Urinary bladder (tissue), 4 donors: ENCODE data around the gene IGF2BP2. TPM values are rescaled to one million over a fixed set of nuclear protein-coding genes. Genes with fewer than 3 reads are reported as not detected.
"Not testable (repeated sequence)": the region's sequence is repeated elsewhere in the genome, so short reads cannot be mapped to it uniquely, and the experiment has no call there.

Source experiments
- DNase-seq: peaks from one replicate; pipeline ENCODE4 v3.0.0-alpha.2; 2015; ENCODE audit errors: extremely low spot score
- H3K27ac ChIP-seq: one replicate; pipeline ENCODE4 v1.5.1; 2013; ENCODE audit warnings: low read depth, mild to moderate bottlenecking, moderate library complexity
- H3K36me3 ChIP-seq: one replicate; pipeline ENCODE4 v1.6.1; 2013; ENCODE audit warnings: mild to moderate bottlenecking, moderate library complexity; ENCODE audit not compliant: insufficient read depth
- H3K4me1 ChIP-seq: one replicate; pipeline ENCODE4 v1.6.1; 2013; ENCODE audit warnings: mild to moderate bottlenecking, moderate library complexity; ENCODE audit not compliant: insufficient read depth
- H3K4me3 ChIP-seq: one replicate; pipeline ENCODE4 v1.5.1; 2013; ENCODE audit warnings: low read depth, low read length
- WGBS: extraction: QIAGEN DNeasy Blood & Tissue Kit; methylation state at CpG from one replicate; pipeline ENCODE4 v1.1.7; 2013; 5-methylcytosine and 5-hydroxymethylcytosine counted together
- polyA plus RNA-seq: library from polyadenylated mRNA; stranded (reverse); fragments of 200-250 nt; gene quantifications from one replicate; pipeline ENCODE4 v1.2.3, GENCODE V29; 2013
- total RNA-seq: library from RNA; depleted of rRNA; stranded (reverse); fragments of >200 nt; gene quantifications from one replicate; pipeline ENCODE4 v1.2.3, GENCODE V29; 2014
- donor health status: healthy with polysubstance abuse.
- donor health status: healthy.

Gene IGF2BP2
- total and polyA plus RNA-seq, 2 donors = 6.8 to 42.7 TPM

DNA sequence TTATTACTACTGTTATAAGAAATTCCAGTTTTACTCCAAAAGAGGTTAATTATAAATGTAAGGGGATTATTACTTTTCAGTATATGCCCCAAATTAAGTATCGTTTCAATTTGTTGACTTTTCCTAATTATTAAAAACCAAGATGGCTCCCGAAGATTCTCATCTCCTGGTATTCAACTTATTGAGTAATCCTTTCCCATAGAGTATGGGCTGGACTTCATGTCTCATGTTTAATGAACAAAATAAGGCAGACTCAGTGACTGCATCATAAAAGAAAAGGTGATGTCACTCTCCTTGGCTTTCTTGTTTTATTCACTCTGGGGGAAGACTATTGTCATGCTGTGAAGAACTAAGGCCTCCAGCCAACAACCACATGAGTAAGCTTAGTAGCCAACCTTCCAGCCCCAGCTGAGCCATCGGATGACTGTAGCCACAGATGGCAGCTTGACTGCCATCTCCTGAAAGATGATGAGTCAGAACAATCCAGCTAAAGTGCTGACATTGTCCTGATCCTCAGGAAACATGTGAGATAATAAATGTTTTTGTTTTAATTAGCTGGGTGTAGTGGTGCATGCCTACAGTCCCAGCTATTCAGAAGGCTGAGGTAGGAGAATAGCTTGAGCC lies 17.3 kb downstream of the IGF2BP2 start:
- Histone ChIP-seq H3K4me1 (no peaks in the 10 kb centered on the region), H3K27ac (no peak overlapping the region), H3K36me3 (no peaks in the 10 kb centered on the region), H3K4me3 (no peak overlapping the region)
- no peak for DNase-seq
- WGBS = 93% methylated on average over 3 of the region's 3 CpGs

DNA sequence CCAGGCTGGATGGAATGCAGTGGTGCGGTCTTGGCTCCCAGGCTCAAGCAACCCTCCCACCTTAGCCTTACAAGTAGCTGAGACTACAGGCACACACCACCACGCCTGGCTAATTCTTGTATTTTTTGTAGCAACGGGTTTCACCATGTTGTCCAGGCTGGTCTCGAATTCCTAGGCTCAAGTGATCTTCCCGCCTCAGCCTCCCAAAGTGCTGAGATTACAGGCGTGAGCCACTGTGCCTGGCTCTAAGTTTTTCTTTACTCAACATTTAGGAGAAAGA lies 26.1 kb downstream of the IGF2BP2 start:
- not testable (repeated sequence) for H3K27ac ChIP-seq, H3K36me3 ChIP-seq, H3K4me1 ChIP-seq, DNase-seq, H3K4me3 ChIP-seq
- WGBS = 91% methylated on average over 6 of the region's 6 CpGs

DNA sequence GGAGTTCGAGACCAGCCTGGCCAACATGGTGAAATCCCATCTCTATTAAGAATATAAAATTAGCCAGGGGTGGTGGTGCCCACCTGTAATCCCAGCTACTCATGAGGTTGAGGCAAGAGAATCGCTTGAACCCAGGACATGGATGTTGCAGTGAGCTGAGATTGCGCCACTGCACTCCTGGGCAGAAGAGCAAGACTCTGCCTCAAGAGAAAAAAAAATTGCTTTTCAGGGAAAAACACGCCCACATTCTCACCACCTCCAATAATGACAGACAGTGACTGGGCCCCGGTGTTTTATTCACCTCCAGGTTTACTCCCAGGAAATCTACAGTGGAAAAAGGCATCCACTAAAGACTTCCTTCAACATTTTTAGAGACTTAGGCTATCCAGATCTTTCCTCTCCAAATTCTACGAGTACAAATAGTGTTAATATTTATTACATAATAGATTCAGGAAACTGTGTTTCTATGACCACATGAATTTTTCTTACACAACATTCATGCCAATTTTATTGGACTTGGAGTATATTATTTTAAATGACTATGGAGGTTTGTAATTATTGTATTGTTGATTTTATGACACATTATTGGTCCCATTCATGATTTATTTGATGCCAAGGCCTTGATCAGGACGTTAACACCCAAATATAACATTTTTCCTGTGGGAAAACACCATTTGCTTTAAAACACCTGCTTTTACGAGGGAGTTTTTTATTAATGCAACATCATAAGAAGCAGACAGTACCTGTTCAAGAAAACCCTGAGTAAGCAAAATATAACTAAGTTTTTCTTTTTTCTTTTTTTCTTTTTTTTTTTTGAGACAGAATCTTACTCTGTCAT lies 26.6 kb downstream of the IGF2BP2 start:
- no peak for DNase-seq
- H3K4me1 ChIP-seq = no peaks in the 10 kb centered on the region
- H3K27ac ChIP-seq = no peak overlapping the region

GRCh38 chr3:185797108-185797881 lies 27.5 kb downstream of the IGF2BP2 start:
- Histone ChIP-seq H3K4me3 (no peak overlapping the region), H3K27ac (no peak overlapping the region), H3K4me1 (no peaks in the 10 kb centered on the region), H3K36me3 (no peaks in the 10 kb centered on the region)
- 72% methylated on average over 8 of the region's 8 CpGs for WGBS
- no peak for DNase-seq

More for the DNA sequence above, 26.6 kb downstream of the IGF2BP2 start:
- H3K4me3 ChIP-seq = no peak overlapping the region
- no peaks in the 10 kb centered on the region for H3K36me3 ChIP-seq
- WGBS = 85% methylated on average over 8 of the region's 8 CpGs

- 57% methylated on average over 7 of the region's 7 CpGs for WGBS
- H3K4me3 ChIP-seq = no peak overlapping the region
Observed at GRCh38 chr3:185796431-185797107, 28.3 kb downstream of the IGF2BP2 start.

GRCh38 chr3:185793381-185793780 lies 31.5 kb downstream of the IGF2BP2 start:
- 95% methylated on average over 4 of the region's 4 CpGs for WGBS
- Histone ChIP-seq H3K4me1 (no peaks in the 10 kb centered on the region), H3K4me3 (no peak overlapping the region), H3K27ac (no peak overlapping the region), H3K36me3 (no peaks in the 10 kb centered on the region)
- no peak for DNase-seq

More at GRCh38 chr3:185796431-185797107, 28.3 kb downstream of the IGF2BP2 start:
- peak; percentile 48 for DNase-seq
- no peaks in the 10 kb centered on the region for H3K36me3 ChIP-seq
- no peaks in the 10 kb centered on the region for H3K4me1 ChIP-seq
- no peak overlapping the region for H3K27ac ChIP-seq

GRCh38 chr3:185792955-185793354 lies 31.9 kb downstream of the IGF2BP2 start:
- H3K4me3 ChIP-seq = no peak overlapping the region

GRCh38 chr3:185789891-185790830 lies 34.7 kb downstream of the IGF2BP2 start:
- Histone ChIP-seq H3K27ac (no peak overlapping the region), H3K4me1 (no peaks in the 10 kb centered on the region), H3K36me3 (no peaks in the 10 kb centered on the region), H3K4me3 (no peak overlapping the region)
- no peak for DNase-seq
- WGBS = 72% methylated on average over 5 of the region's 5 CpGs

More at GRCh38 chr3:185792955-185793354, 31.9 kb downstream of the IGF2BP2 start:
- WGBS = 95% methylated on average over 3 of the region's 3 CpGs
- Histone ChIP-seq H3K4me1 (no peaks in the 10 kb centered on the region), H3K27ac (no peak overlapping the region), H3K36me3 (no peaks in the 10 kb centered on the region)
- no peak for DNase-seq

DNA sequence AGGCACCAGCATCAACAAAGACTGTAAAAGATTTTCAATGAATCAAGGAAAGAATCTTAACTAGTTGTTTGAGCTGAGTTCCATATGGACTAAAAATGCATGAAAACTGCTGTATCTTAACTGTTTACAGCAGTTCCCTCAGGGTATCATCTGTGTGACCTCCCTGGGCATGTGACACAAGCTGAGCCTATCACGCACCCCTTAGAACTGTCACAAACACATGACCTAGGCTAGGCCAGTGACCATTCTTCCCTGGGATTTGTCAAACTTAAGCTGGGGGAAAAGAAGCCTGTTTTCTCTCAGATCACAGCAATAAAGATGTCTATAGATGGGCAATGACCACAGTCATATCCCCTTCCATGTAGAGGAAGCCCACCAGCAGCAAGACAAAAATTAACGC lies 35.7 kb downstream of the IGF2BP2 start:
- 92% methylated on average over 2 of the region's 2 CpGs for WGBS
- Histone ChIP-seq H3K4me1 (no peaks in the 10 kb centered on the region), H3K27ac (no peak overlapping the region)

GRCh38 chr3:185788292-185788691 lies 36.5 kb downstream of the IGF2BP2 start:
- DNase-seq = no peak
- Histone ChIP-seq H3K27ac (no peak overlapping the region), H3K4me3 (no peak overlapping the region), H3K36me3 (no peaks in the 10 kb centered on the region), H3K4me1 (no peaks in the 10 kb centered on the region)
- 98% methylated on average over 2 of the region's 2 CpGs for WGBS

More for the DNA sequence above, 35.7 kb downstream of the IGF2BP2 start:
- DNase-seq = no peak
- no peak overlapping the region for H3K4me3 ChIP-seq
- no peaks in the 10 kb centered on the region for H3K36me3 ChIP-seq

DNA sequence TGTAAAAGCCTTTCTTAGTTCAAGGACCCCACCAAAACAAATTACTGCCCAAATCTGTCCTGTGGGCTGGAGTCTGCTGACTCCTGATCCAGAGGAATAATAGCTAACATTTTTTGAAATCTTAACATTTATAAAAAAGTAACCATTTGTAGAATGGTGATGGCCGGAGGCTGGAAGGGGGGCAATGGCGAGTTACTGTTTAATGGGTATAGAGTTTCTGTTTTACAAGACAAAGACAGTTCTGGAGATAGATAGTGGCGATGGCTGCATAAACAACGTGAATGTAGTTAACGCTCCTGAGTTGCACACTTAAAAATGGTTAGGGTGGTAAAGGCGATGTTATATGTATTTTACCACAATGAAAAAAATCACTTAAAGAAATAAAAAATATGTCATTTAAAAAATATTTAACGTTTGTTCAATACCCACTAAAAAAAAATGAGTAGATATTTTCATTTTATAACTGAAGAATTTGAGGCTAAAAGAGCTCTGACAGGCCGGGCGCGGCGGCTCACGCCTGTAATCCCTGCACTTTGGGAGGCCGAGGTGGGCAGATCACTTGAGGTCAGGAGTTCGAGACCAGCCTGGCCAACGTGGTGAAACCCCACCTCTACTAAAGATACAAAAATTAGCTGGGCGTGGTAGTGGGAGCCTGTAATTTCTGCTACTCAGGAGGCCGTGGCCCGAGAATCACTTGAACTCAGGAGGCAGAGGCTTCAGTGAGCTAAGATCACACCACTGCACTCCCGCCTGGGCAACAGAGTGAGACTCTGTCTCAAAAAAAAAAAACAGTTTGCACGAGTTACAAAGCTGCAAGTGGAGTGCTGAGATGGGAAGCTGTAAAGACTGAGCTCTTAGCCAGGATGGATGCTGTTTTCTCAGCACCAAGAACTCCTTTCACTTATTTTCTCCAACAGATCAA lies 37.6 kb downstream of the IGF2BP2 start:
- no peak for DNase-seq
- H3K4me1 ChIP-seq = no peaks in the 10 kb centered on the region
- 79% methylated on average over 20 of the region's 20 CpGs for WGBS
- no peaks in the 10 kb centered on the region for H3K36me3 ChIP-seq
- no peak overlapping the region for H3K4me3 ChIP-seq
- H3K27ac ChIP-seq = no peak overlapping the region

- H3K4me1 ChIP-seq, DNase-seq, H3K4me3 ChIP-seq, H3K36me3 ChIP-seq, H3K27ac ChIP-seq: not testable (repeated sequence)
- 84% methylated on average over 8 of the region's 8 CpGs for WGBS
Observed at GRCh38 chr3:185786258-185786657, 38.6 kb downstream of the IGF2BP2 start.
